Measurements from ENCODE around the gene BMP2K.

- TF ChIP-seq POLR2AphosphoS5 (IDR thresholded peaks at IDR 0.05; ENCODE audit: low read depth), result no peak
- TF ChIP-seq CTCF (conservative IDR thresholded peaks at IDR 0.05; ENCODE audit: low read depth in 2 of 2), result no peak
- TF ChIP-seq REST (IDR thresholded peaks at IDR 0.05; ENCODE audit: unreplicated experiment), result no peak
- no peak for TF ChIP-seq EZH2 (IDR thresholded peaks at IDR 0.05; ENCODE audit: low read depth, unreplicated experiment)
- TF ChIP-seq STAT1 (IDR thresholded peaks at IDR 0.05; ENCODE audit: unreplicated experiment), result no peak
- no peak for TF ChIP-seq EZH2phosphoT487 (IDR thresholded peaks at IDR 0.05; ENCODE audit: unreplicated experiment)
- no peak for TF ChIP-seq NANOG (IDR thresholded peaks at IDR 0.05; ENCODE audit: borderline replicate concordance)
- no peak for TF ChIP-seq CREB1 (CRISPR knock-in tag; IDR thresholded peaks at IDR 0.05; ENCODE audit: low read depth)
- no peak for TF ChIP-seq ZNF114 (CRISPR knock-in tag; IDR thresholded peaks at IDR 0.05)
Observed at GRCh38 chr4:78756137-78756536, 20.0 kb upstream of the BMP2K start.

Measured in GM23338 (cell line).